Breast epithelium (tissue), 4 donors: Measurements from ENCODE around the gene SUCO. TPM values are rescaled to one million over a fixed set of nuclear protein-coding genes. Genes with fewer than 3 reads are reported as not detected.

ENCODE experiments used
- DNase-seq, 2 donors: peaks; one replicate each; pipeline ENCODE4 v3.0.0-alpha.2; 2019; ENCODE audit warnings: low spot score in 2 of 2
- H3K27ac ChIP-seq, 2 donors: fragments of 200-600 bp; sonication (generic) in 1 of 2; one replicate each; pipeline ENCODE4 v1.5.1; 2016 to 2019; ENCODE audit warnings: mild to moderate bottlenecking in 1 of 2
- H3K27me3 ChIP-seq, 2 donors: fragments of 200-600 bp; sonication (generic) in 1 of 2; one replicate each; pipeline versions ENCODE4 v1.5.1 to v1.6.0; 2017 to 2019; ENCODE audit warnings: control low read depth in 1 of 2, mild to moderate bottlenecking in 1 of 2
- H3K36me3 ChIP-seq: fragments of 200-600 bp; one replicate; pipeline ENCODE4 v1.5.1; 2019
- H3K4me1 ChIP-seq, 2 donors: fragments of 200-600 bp; sonication (generic); one replicate each; pipeline ENCODE4 v1.5.1; 2016 to 2019; ENCODE audit warnings: control low read depth in 1 of 2
- H3K4me3 ChIP-seq, 3 donors: fragments of 200-600 bp; sonication (generic); 1 replicate in 2 of 3; 2 replicates in 1 of 3; pipeline ENCODE4 v1.5.1; 2016 to 2019; ENCODE audit warnings: mild to moderate bottlenecking in 3 of 3, moderate library complexity in 2 of 3
- H3K9me3 ChIP-seq, 2 donors: fragments of 200-600 bp; sonication (generic) in 1 of 2; one replicate each; pipeline ENCODE4 v1.5.1; 2016 to 2019; ENCODE audit warnings: control low read depth in 1 of 2
- POLR2A ChIP-seq: fragments of 450-650 bp; IDR thresholded peaks from one replicate; pipeline ENCODE4 v1.6.1; 2016; ENCODE audit warnings: antibody characterized with exemption, mild to moderate bottlenecking, moderate library complexity
- POLR2AphosphoS5 ChIP-seq, 3 donors: sonication (generic); formaldehyde crosslinking; IDR thresholded peaks; one replicate each; pipeline ENCODE4 v1.6.1; 2017; ENCODE audit warnings: antibody characterized with exemption in 3 of 3
- intact Hi-C: fragments of 100-400 bp; cut with DNase I; formaldehyde crosslinking; loops from one replicate; pipeline ENCODE4 v1.15.1; 2023; ENCODE audit warnings: low total_unique reads
- total RNA-seq, 3 donors: library from RNA; depleted of rRNA; stranded (reverse); fragments of >200 nt; gene quantifications; one replicate each; pipeline ENCODE4 v1.1.0, GENCODE V29; 2016
- TF ChIP-seq, protein P1 (sequence below), 3 donors: fragments of 450-650 bp; IDR thresholded peaks; one replicate each; pipeline ENCODE4 v1.5.1; 2016 to 2017; ENCODE audit warnings: antibody characterized with exemption in 3 of 3, mild to moderate bottlenecking in 3 of 3, moderate library complexity in 3 of 3

SUCO gene
- total RNA-seq, 3 donors from 2014 or later, result 29.6 to 70.8 (median 43.9) TPM

DNA sequence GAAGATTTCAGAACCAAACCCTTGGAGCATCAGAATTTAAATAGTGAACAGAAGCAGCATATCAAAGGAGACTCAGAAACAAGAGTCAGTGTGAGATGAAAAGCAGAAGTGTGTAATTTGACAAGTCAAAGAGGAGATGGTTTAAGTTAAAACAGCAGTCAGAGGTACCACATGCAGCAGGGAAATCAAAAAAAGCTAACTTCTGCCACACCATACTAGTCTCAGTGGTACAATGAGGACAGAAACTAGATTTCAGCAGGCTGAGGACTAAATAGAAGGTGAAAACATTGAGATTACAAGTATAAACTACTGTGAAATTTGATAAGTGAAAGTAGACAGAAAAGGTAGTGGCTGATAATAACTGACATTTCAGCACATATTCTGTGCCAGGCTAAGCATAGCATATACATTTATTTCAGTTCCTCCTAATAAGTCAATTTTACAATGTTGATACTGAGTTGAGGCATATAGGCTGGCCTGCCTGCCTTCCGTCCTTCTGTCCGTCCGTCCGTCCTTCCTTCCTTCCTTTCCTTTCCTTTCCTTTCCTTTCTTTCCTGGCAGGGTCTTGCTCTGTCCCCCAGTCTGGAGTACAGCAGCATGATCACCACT, 12.6 kb downstream of the SUCO start:
- Histone ChIP-seq H3K27ac (no peak overlapping the region), H3K27me3 (no peaks in the 10 kb centered on the region), H3K4me3 (no peak overlapping the region), H3K36me3 (no peaks in the 10 kb centered on the region), H3K4me1 (peaks cover 0 to 4% of the 10 kb centered on the region in 2 donors), H3K9me3 (no peaks in the 10 kb centered on the region)
- DNase-seq, result no peak
- intact Hi-C loops, result no loop called here
- no peak for TF ChIP-seq POLR2AphosphoS5 (IDR thresholded peaks at IDR 0.05)
- no peak for TF ChIP-seq POLR2A
- TF ChIP-seq, protein P1, sequence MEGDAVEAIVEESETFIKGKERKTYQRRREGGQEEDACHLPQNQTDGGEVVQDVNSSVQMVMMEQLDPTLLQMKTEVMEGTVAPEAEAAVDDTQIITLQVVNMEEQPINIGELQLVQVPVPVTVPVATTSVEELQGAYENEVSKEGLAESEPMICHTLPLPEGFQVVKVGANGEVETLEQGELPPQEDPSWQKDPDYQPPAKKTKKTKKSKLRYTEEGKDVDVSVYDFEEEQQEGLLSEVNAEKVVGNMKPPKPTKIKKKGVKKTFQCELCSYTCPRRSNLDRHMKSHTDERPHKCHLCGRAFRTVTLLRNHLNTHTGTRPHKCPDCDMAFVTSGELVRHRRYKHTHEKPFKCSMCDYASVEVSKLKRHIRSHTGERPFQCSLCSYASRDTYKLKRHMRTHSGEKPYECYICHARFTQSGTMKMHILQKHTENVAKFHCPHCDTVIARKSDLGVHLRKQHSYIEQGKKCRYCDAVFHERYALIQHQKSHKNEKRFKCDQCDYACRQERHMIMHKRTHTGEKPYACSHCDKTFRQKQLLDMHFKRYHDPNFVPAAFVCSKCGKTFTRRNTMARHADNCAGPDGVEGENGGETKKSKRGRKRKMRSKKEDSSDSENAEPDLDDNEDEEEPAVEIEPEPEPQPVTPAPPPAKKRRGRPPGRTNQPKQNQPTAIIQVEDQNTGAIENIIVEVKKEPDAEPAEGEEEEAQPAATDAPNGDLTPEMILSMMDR (IDR thresholded peaks at IDR 0.05), result no peak

DNA sequence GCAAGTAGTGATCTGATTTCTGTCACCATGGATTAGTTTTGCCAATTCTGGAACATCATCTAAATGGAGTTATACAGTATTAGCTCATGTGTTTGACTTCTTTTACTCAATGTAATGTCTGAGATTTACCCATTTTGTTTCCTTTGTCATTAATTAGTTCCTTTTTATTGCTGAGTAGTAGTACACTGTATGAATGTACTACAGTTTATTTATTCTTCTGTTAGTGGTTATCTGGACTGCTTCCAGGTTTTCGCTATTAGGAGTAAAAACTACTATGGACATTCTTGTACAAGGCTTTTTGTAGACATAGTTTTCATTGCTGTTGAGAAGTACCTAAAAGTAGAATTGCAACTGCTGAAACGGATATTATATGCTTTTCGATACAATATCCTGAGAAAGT, 14.1 kb downstream of the SUCO start:
- Histone ChIP-seq H3K9me3 (no peaks in the 10 kb centered on the region), H3K36me3 (no peaks in the 10 kb centered on the region), H3K27me3 (no peaks in the 10 kb centered on the region), H3K4me1 (no peaks in the 10 kb centered on the region), H3K4me3 (no peak overlapping the region), H3K27ac (no peak overlapping the region)
- no peak for TF ChIP-seq POLR2A
- TF ChIP-seq, protein P1 (IDR thresholded peaks at IDR 0.05), result no peak
- no peak for TF ChIP-seq POLR2AphosphoS5 (IDR thresholded peaks at IDR 0.05)
- DNase-seq, result no peak
- intact Hi-C loops, result no loop called here

DNA sequence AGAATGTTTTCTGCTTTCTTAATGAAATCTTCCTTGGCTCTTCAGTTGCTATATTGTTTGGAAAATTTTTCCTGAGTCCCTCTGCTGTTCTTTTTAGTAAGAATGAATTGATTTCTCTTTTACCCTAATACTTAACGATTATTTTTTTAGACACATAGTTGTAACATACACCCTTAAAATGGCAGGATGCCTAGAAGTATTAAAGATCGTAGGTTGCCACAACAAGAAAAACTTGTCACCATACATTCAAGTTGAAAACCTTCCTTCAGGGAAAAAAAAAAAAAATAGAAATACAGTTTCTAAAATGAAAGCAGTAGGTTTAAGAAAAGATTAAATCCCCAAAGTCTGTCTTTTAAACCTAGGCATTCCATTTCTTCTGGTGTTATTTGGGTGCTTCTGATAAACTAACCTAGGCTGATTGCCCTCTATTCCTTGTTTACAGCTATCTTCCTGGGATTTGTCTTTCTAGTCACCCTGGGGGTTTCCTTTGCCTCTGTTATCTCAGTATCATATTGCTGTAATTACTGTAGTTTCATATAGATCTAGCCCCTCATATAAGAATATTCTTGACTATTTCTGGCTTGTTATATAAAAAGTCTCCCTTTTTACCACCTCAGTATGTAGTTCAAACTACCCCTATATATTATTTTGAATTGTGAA, 16.8 kb downstream of the SUCO start:
- no peak for DNase-seq
- Histone ChIP-seq H3K4me3 (no peak overlapping the region), H3K4me1 (no peaks in the 10 kb centered on the region), H3K36me3 (no peaks in the 10 kb centered on the region), H3K27ac (peak overlapping the region in 1 of 2 donors; percentile 26), H3K27me3 (no peaks in the 10 kb centered on the region), H3K9me3 (no peaks in the 10 kb centered on the region)
- no peak for TF ChIP-seq POLR2AphosphoS5 (IDR thresholded peaks at IDR 0.05)
- TF ChIP-seq, protein P1 (IDR thresholded peaks at IDR 0.05), result no peak
- TF ChIP-seq POLR2A, result no peak
- intact Hi-C loops, result no loop called here

DNA sequence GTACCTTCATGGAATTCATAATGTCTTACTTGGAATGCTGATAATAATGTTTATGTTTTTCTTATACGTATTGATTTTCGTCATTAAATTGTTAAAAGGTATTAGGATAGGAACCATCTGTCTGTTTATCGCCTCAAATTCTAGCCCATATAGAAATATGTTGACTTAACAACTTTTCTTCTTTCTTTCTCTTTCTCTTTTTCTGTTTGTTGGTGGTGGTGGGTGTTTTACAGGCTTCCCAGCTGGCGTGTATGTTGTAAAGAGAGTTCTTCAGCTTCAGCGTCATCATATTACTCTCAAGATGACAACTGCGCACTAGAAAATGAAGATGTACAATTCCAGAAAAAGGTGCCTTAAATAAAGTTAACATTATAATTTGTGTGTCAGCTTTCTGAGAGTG, 18.3 kb downstream of the SUCO start:
- Histone ChIP-seq H3K4me3 (peak overlapping the region in 1 of 3 donors; percentile 2), H3K36me3 (no peaks in the 10 kb centered on the region), H3K4me1 (no peaks in the 10 kb centered on the region), H3K27me3 (no peaks in the 10 kb centered on the region), H3K9me3 (no peaks in the 10 kb centered on the region), H3K27ac (no peak overlapping the region)
- no peak for DNase-seq
- intact Hi-C loops, result no loop called here
- no peak for TF ChIP-seq POLR2A
- TF ChIP-seq POLR2AphosphoS5 (IDR thresholded peaks at IDR 0.05), result no peak
- TF ChIP-seq, protein P1 (IDR thresholded peaks at IDR 0.05), result no peak

DNA sequence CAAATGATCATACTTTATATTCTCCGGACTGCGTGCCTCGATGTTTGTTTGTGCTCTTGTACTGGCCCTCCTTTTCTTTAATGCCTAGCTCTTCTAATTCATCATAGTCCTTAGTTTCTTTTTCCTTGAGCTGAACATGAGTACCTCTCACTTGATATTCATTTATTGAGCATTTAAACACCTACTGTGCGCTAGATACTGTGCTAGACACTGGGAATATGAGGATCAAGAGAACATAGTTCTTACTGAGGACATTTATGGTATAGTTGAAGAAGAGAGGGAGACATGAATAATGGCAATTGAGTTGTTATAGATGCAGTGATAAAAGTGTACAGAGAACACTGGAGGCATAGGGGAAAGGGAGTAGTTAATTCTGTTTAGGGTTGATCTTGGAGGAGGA, 22.0 kb downstream of the SUCO start:
- TF ChIP-seq, protein P1 (IDR thresholded peaks at IDR 0.05), result no peak
- no peak for TF ChIP-seq POLR2AphosphoS5 (IDR thresholded peaks at IDR 0.05)
- no peak for TF ChIP-seq POLR2A
- Histone ChIP-seq H3K36me3 (no peaks in the 10 kb centered on the region), H3K4me3 (no peak overlapping the region), H3K27ac (no peak overlapping the region), H3K4me1 (no peaks in the 10 kb centered on the region), H3K9me3 (no peaks in the 10 kb centered on the region), H3K27me3 (no peaks in the 10 kb centered on the region)
- DNase-seq, result no peak
- intact Hi-C loops, result no loop called here
